CD14-positive monocyte (primary cell): ENCODE measurements around the gene GALNT1. TPM values are rescaled to one million over a fixed set of nuclear protein-coding genes. Genes with fewer than 3 reads are reported as not detected.
"Not testable (repeated sequence)": the region's sequence is repeated elsewhere in the genome, so short reads cannot be mapped to it uniquely, and the experiment has no call there.

Source experiments
- DNase-seq, 3 donors: peaks; one replicate each; pipeline ENCODE4 v3.0.0-alpha.2; 2011 to 2022
- H2AFZ ChIP-seq: 2 replicates; pipeline ENCODE4 v1.6.0; 2012; ENCODE audit warnings: mild to moderate bottlenecking, low read depth, low read length, inconsistent platforms; ENCODE audit not compliant: insufficient read depth, poor library complexity, severe bottlenecking
- H3K27ac ChIP-seq, 2 donors: 1 replicate in 1 of 2; 2 replicates in 1 of 2; pipeline ENCODE4 v1.5.1; 2012 to 2013; ENCODE audit warnings: low read length in 2 of 2, control low read depth in 1 of 2, inconsistent platforms in 1 of 2, low read depth in 1 of 2, mild to moderate bottlenecking in 1 of 2
- H3K27me3 ChIP-seq, 2 donors: one replicate each; pipeline versions ENCODE4 v1.6.0 to v1.6.1; 2011 to 2013; ENCODE audit warnings: low read length in 2 of 2; ENCODE audit not compliant: control insufficient read depth in 2 of 2, insufficient read depth in 2 of 2
- H3K36me3 ChIP-seq, 2 donors: replicated peaks in 1 of 2; 1 replicate in 1 of 2; 2 replicates in 1 of 2; pipeline versions ENCODE4 v1.5.1 to v1.6.1; 2012 to 2013; ENCODE audit warnings: low read length in 2 of 2, control low read depth in 1 of 2, inconsistent platforms in 1 of 2, mild to moderate bottlenecking in 1 of 2; ENCODE audit not compliant: insufficient read depth in 2 of 2, control insufficient read depth in 1 of 2
- H3K4me1 ChIP-seq, 2 donors: 1 replicate in 1 of 2; 2 replicates in 1 of 2; pipeline versions ENCODE4 v1.5.1 to v1.6.1; 2012 to 2013; ENCODE audit warnings: low read length in 2 of 2, control low read depth in 1 of 2, inconsistent platforms in 1 of 2, mild to moderate bottlenecking in 1 of 2, moderate library complexity in 1 of 2; ENCODE audit not compliant: insufficient read depth in 2 of 2, control insufficient read depth in 1 of 2
- H3K4me2 ChIP-seq: replicated peaks from 2 replicates; pipeline ENCODE3; 2012; ENCODE audit warnings: low read length, moderate library complexity, mild to moderate bottlenecking; ENCODE audit not compliant: poor library complexity, severe bottlenecking; ENCODE audit errors: extremely low read depth
- H3K4me3 ChIP-seq, 3 experiments: fragments of 200-600 bp in 1 of 3; sonication (generic) in 1 of 3; replicated peaks in 1 of 3; 1 replicate in 2 of 3; 2 replicates in 1 of 3; pipeline ENCODE4 v1.5.1; 2011 to 2013; ENCODE audit warnings: low read length in 3 of 3, mild to moderate bottlenecking in 3 of 3, control low read depth in 2 of 3, low read depth in 2 of 3, inconsistent platforms in 1 of 3, moderate library complexity in 1 of 3
- H3K79me2 ChIP-seq: 2 replicates; pipeline ENCODE4 v1.6.0; 2012; ENCODE audit warnings: mild to moderate bottlenecking, control low read depth, inconsistent platforms, low read length, moderate library complexity; ENCODE audit not compliant: insufficient read depth
- H3K9ac ChIP-seq: 2 replicates; pipeline ENCODE4 v1.6.0; 2017; ENCODE audit warnings: low read length, mild to moderate bottlenecking; ENCODE audit not compliant: insufficient read depth, poor library complexity, severe bottlenecking
- H3K9me3 ChIP-seq, 2 donors: replicated peaks in 1 of 2; 1 replicate in 1 of 2; 2 replicates in 1 of 2; pipeline versions ENCODE4 v1.5.1 to v1.6.1; 2012 to 2013; ENCODE audit warnings: low read length in 2 of 2, control low read depth in 1 of 2; ENCODE audit not compliant: control insufficient read depth in 1 of 2, insufficient read depth in 1 of 2
- H4K20me1 ChIP-seq: 2 replicates; pipeline ENCODE4 v1.6.0; 2012; ENCODE audit warnings: mild to moderate bottlenecking, low read length, control low read depth, moderate library complexity; ENCODE audit not compliant: insufficient read depth
- H3K27ac Mint-ChIP-seq, 7 donors: one replicate each; pipeline ENCODE4 v1.8.0; 2020; ENCODE audit warnings: mild to moderate bottlenecking in 7 of 7, mixed read lengths in 7 of 7, moderate library complexity in 6 of 7, inconsistent platforms in 2 of 7
- H3K27me3 Mint-ChIP-seq, 3 donors: one replicate each; pipeline ENCODE4 v1.8.0; 2021 to 2022; ENCODE audit warnings: low read depth in 3 of 3, mild to moderate bottlenecking in 3 of 3, mixed read lengths in 3 of 3, moderate library complexity in 3 of 3, inconsistent platforms in 1 of 3
- H3K36me3 Mint-ChIP-seq, 2 donors: one replicate each; pipeline ENCODE4 v1.8.0; 2020; ENCODE audit warnings: mixed read lengths in 2 of 2, inconsistent platforms in 1 of 2, mild to moderate bottlenecking in 1 of 2
- H3K4me1 Mint-ChIP-seq: one replicate; pipeline ENCODE4 v1.8.0; 2020; ENCODE audit warnings: mild to moderate bottlenecking, mixed read lengths
- H3K4me3 Mint-ChIP-seq, 2 donors: one replicate each; pipeline ENCODE4 v1.8.0; 2020; ENCODE audit warnings: mild to moderate bottlenecking in 2 of 2, mixed read lengths in 2 of 2, moderate library complexity in 1 of 2
- H3K9me3 Mint-ChIP-seq, 7 donors: one replicate each; pipeline ENCODE4 v1.8.0; 2020 to 2022; ENCODE audit warnings: mixed read lengths in 7 of 7, mild to moderate bottlenecking in 6 of 7, moderate library complexity in 6 of 7, inconsistent platforms in 2 of 7
- CTCF ChIP-seq: fragments of 200-600 bp; IDR thresholded peaks from one replicate; pipeline ENCODE4 v1.8.0; 2022; ENCODE audit warnings: antibody characterized with exemption, mild to moderate bottlenecking
- WGBS: methylation state at CpG from one replicate; pipeline ENCODE4 v1.1.5; 2013; ENCODE audit warnings: missing lambda C conversion rate; ENCODE audit not compliant: insufficient coverage; 5-methylcytosine and 5-hydroxymethylcytosine counted together
- intact Hi-C, 2 donors: fragments of 100-400 bp; cut with micrococcal nuclease; formaldehyde crosslinking; loops; one replicate each; pipeline versions ENCODE4 v1.15.0 to v1.15.1; 2023
- polyA plus RNA-seq, 3 donors: library from polyadenylated mRNA; depleted of rRNA in 1 of 3; unstranded in 2 of 3; stranded (reverse) in 1 of 3; fragments of 300-500 nt in 2 of 3; fragments of >200 nt in 1 of 3; fragmentation: Illumina TruSeq in 2 of 3; gene quantifications; 1 replicate in 2 of 3; 2 replicates in 1 of 3; pipeline ENCODE4 v1.2.3, GENCODE V29; 2012 to 2021

The GALNT1 gene
- polyA plus RNA-seq, 3 donors = 16.8 to 58.5 (median 22.9) TPM

- intact Hi-C loops = no loop called here
- Mint-ChIP-seq H3K27me3 (peaks cover 0 to 3% (median 2%) of the 10 kb centered on the region in 3 donors), H3K27ac (no peak overlapping the region), H3K36me3 (no peaks in the 10 kb centered on the region), H3K4me1 (no peaks in the 10 kb centered on the region), H3K4me3 (no peak overlapping the region), H3K9me3 (no peaks in the 10 kb centered on the region)
- H3K27me3 ChIP-seq = no peaks in the 10 kb centered on the region
- no peaks in the 10 kb centered on the region for H3K36me3 ChIP-seq
- no peaks in the 10 kb centered on the region for H3K4me1 ChIP-seq
- no peaks in the 10 kb centered on the region for H3K9me3 ChIP-seq
- no peak overlapping the region for H3K4me2 ChIP-seq
- no peak overlapping the region for H3K27ac ChIP-seq
- H4K20me1 ChIP-seq = no peaks in the 10 kb centered on the region
- H3K9ac ChIP-seq = no peak overlapping the region
- DNase-seq = no peak
- no CpG with 5 or more reads among the region's 2 CpGs for WGBS
- H2AFZ ChIP-seq = no peak overlapping the region
- no peak overlapping the region for H3K4me3 ChIP-seq
- no peaks in the 10 kb centered on the region for H3K79me2 ChIP-seq
- TF ChIP-seq CTCF = no peak
These were observed 28.2 kb upstream of the GALNT1 start for GRCh38 chr18:35553300-35553699.

DNA sequence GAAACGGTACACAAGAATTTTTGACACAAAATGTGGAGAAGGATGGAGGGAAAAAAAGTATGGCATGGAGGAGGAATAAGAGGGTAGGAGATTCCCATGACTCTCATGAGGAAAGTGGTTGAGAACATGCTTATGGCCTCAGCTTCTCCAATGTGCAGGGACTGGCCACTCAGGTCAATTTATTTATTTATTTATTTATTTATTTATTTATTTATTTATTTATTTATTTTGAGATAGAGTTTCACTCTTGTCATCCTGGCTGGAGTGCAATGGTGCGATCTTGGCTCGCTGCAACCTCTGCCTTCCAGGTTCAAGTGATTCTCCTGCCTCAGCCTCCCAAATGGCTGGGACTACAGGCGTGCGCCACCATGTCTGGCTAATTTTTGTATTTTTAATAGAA, 26.0 kb upstream of the GALNT1 start:
- H3K27ac ChIP-seq, H3K36me3 Mint-ChIP-seq, H4K20me1 ChIP-seq, H3K9me3 Mint-ChIP-seq, H3K36me3 ChIP-seq, H3K27me3 Mint-ChIP-seq, H2AFZ ChIP-seq, H3K9me3 ChIP-seq, H3K27me3 ChIP-seq, H3K27ac Mint-ChIP-seq, H3K79me2 ChIP-seq, H3K4me1 Mint-ChIP-seq, H3K4me3 ChIP-seq, H3K9ac ChIP-seq, H3K4me2 ChIP-seq, H3K4me1 ChIP-seq, intact Hi-C loops, H3K4me3 Mint-ChIP-seq, DNase-seq: not testable (repeated sequence)
- 100% methylated on average over 1 of the region's 5 CpGs for WGBS
